Measurements from ENCODE around the gene POLR2H.
"Not testable (repeated sequence)": the region's sequence is repeated elsewhere in the genome, so short reads cannot be mapped to it uniquely, and the experiment has no call there.

POLR2H gene

DNA sequence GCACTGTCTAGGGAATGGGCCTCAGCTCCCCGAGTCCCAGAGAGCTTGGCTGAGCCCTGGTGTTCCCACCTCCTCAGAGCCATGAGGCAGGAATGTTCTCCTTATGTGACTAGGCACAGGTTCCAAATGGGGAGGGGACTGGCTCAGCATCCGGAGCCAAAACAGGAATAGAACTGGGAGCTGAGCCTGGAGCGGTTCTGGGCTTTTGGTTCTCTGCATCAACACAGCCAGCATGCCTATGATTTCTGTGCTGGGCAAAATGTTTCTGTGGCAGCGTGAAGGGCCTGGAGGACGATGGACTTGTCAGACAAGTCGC is 24.2 kb upstream of the POLR2H start, which contains the start of gene FAM131A:
Gene FAM131A, plus strand, starts transcription at position 202 of the 316 bp plus-strand sequence. Its CDS starts 31 bp downstream, at position 233.
- DNase-seq (ENCODE audit: extremely low spot score) = no peak
- TF ChIP-seq SUZ12 (IDR thresholded peaks at IDR 0.05) (no peak), BHLHE40 (IDR thresholded peaks at IDR 0.05; ENCODE audit: borderline replicate concordance) (no peak), NFRKB (IDR thresholded peaks at IDR 0.05) (no peak), SP1 (IDR thresholded peaks at IDR 0.05) (no peak), ZNF384 (IDR thresholded peaks at IDR 0.05) (no peak), ARNT (IDR thresholded peaks at IDR 0.05) (no peak), LEF1 (IDR thresholded peaks at IDR 0.05; ENCODE audit: borderline replicate concordance) (no peak), HDGF (IDR thresholded peaks at IDR 0.05; ENCODE audit: borderline replicate concordance) (no peak), FOXM1 (IDR thresholded peaks at IDR 0.05; ENCODE audit: borderline replicate concordance) (no peak)
- TF ChIP-seq, protein P1, sequence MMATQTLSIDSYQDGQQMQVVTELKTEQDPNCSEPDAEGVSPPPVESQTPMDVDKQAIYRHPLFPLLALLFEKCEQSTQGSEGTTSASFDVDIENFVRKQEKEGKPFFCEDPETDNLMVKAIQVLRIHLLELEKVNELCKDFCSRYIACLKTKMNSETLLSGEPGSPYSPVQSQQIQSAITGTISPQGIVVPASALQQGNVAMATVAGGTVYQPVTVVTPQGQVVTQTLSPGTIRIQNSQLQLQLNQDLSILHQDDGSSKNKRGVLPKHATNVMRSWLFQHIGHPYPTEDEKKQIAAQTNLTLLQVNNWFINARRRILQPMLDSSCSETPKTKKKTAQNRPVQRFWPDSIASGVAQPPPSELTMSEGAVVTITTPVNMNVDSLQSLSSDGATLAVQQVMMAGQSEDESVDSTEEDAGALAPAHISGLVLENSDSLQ (IDR thresholded peaks at IDR 0.05) = no peak
- POLR2A ChIA-PET = interaction anchor here (1.7 kb wide), 1 partner anchor 25 kb away, joined by 9 read pairs; the partner anchor contains the start of genes CLCN2 and POLR2H
- CTCF ChIA-PET = interaction anchor here (1.1 kb wide), 1 partner anchor 11 kb away, joined by 7 read pairs; no protein-coding TSS in a partner anchor

DNA sequence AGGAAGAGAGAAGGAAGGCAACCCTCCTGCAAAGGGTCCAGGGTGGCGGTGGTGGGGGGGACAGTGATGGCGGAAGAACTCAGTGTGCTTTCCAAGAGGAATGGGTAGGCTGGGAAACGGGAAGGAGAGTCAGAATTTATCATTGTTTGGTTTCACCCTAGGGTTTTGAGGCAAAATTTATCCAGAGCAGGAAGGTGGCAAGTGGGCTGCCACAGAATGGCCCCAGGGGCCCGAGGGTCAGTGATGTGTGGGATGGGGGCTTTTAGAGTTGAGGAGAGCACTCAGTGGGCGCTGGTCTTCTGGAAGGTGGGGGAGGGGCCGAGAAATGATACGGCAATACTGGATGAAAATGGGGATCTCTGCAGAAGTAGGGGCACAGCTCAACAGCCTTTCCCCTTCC is 23.5 kb upstream of the POLR2H start:
- no peak for DNase-seq (ENCODE audit: extremely low spot score)
- ChIA-PET POLR2A (interaction anchor here (1.7 kb wide), 1 partner anchor 25 kb away, joined by 9 read pairs; the partner anchor contains the start of genes CLCN2 and POLR2H), CTCF (no interaction called here)
- TF ChIP-seq L3MBTL2 (conservative IDR thresholded peaks at IDR 0.05) (no peak), LEF1 (IDR thresholded peaks at IDR 0.05; ENCODE audit: borderline replicate concordance) (no peak), FOXA1 (IDR thresholded peaks at IDR 0.05) (no peak), FOXK2 (IDR thresholded peaks at IDR 0.05) (no peak), SUZ12 (IDR thresholded peaks at IDR 0.05) (no peak), NFRKB (IDR thresholded peaks at IDR 0.05) (no peak), HDGF (IDR thresholded peaks at IDR 0.05; ENCODE audit: borderline replicate concordance) (no peak), FOXM1 (IDR thresholded peaks at IDR 0.05; ENCODE audit: borderline replicate concordance) (no peak), ARNT (IDR thresholded peaks at IDR 0.05) (no peak), CTBP1 (IDR thresholded peaks at IDR 0.05; ENCODE audit: borderline replicate concordance) (no peak), TARDBP (IDR thresholded peaks at IDR 0.05) (no peak), BHLHE40 (IDR thresholded peaks at IDR 0.05; ENCODE audit: borderline replicate concordance) (no peak), ZNF384 (IDR thresholded peaks at IDR 0.05) (no peak), ELF4 (IDR thresholded peaks at IDR 0.05) (no peak), SP1 (IDR thresholded peaks at IDR 0.05) (no peak)
- TF ChIP-seq, protein P1 (IDR thresholded peaks at IDR 0.05) = no peak

DNA sequence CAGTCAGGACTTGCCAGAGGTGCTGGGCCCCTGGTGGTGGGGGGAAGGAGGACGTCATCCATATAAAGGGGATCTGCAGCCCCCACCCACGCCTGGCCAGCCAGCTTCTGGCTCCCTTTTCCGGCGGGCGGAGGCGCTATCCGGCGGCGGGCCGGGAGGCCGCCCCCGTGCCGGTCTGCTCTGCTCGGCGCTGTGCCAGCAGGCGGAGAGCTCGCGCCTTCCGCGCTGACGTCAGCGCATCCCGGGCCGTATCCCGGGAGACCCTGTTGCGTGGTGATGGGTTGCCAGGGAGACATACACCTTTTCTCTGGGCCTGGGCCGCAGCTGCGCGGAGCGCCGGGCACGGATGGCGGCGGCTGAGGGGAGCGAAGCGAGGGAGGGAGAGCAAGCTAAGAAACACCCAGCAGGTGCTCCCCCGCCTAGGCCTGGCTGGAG is 23.0 kb upstream of the POLR2H start:
- no peak for DNase-seq (ENCODE audit: extremely low spot score)
- TF ChIP-seq TARDBP (IDR thresholded peaks at IDR 0.05) = no peak
- TF ChIP-seq SUZ12 (IDR thresholded peaks at IDR 0.05) = no peak
- no peak for TF ChIP-seq ZNF384 (IDR thresholded peaks at IDR 0.05)
- no peak for TF ChIP-seq NFRKB (IDR thresholded peaks at IDR 0.05)
- no peak for TF ChIP-seq CTBP1 (IDR thresholded peaks at IDR 0.05; ENCODE audit: borderline replicate concordance)
- TF ChIP-seq SP1 (IDR thresholded peaks at IDR 0.05) = no peak
- TF ChIP-seq FOXK2 (IDR thresholded peaks at IDR 0.05) = no peak
- no peak for TF ChIP-seq HDGF (IDR thresholded peaks at IDR 0.05; ENCODE audit: borderline replicate concordance)
- TF ChIP-seq BHLHE40 (IDR thresholded peaks at IDR 0.05; ENCODE audit: borderline replicate concordance) = no peak
- CTCF ChIA-PET = no interaction called here

DNA sequence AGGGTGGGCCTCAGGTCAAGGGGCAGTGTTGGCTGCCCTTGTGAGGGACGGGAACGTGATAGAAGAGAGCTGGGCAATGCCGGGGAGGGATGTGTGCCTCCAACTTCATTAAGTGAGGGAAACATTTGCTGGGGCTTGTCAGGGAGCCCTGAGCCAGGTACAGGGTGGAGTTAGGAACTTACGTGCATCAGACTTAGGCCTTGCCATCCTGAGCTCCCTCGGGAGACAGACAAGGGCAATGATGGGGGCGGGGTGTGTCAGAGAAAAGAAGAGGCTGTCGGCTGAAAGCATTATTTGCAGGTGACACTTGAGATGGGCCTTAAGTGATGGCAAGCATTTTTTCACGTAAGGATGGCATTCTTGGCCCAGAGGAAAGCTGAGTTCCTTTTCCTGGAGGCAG is 22.5 kb upstream of the POLR2H start:
- no peak for TF ChIP-seq L3MBTL2 (conservative IDR thresholded peaks at IDR 0.05)
- no peak for TF ChIP-seq CTBP1 (IDR thresholded peaks at IDR 0.05; ENCODE audit: borderline replicate concordance)
- no peak for TF ChIP-seq TARDBP (IDR thresholded peaks at IDR 0.05)
- TF ChIP-seq FOXM1 (IDR thresholded peaks at IDR 0.05; ENCODE audit: borderline replicate concordance) = no peak
- no peak for TF ChIP-seq SUZ12 (IDR thresholded peaks at IDR 0.05)
- TF ChIP-seq BHLHE40 (IDR thresholded peaks at IDR 0.05; ENCODE audit: borderline replicate concordance) = no peak
- TF ChIP-seq, protein P1 (IDR thresholded peaks at IDR 0.05) = no peak
- no peak for TF ChIP-seq NFRKB (IDR thresholded peaks at IDR 0.05)
- TF ChIP-seq FOXA1 (IDR thresholded peaks at IDR 0.05) = no peak
- no peak for TF ChIP-seq ELF4 (IDR thresholded peaks at IDR 0.05)
- TF ChIP-seq FOXK2 (IDR thresholded peaks at IDR 0.05) = no peak
- ChIA-PET CTCF (interaction anchor here (0.6 kb wide), 1 partner anchor 204 kb away, joined by 8 read pairs; no protein-coding TSS in a partner anchor), POLR2A (interaction anchor here (0.7 kb wide), 1 partner anchor 36 kb away, joined by 3 read pairs; no protein-coding TSS in a partner anchor)
- no peak for DNase-seq (ENCODE audit: extremely low spot score)

More for the DNA sequence above, 23.0 kb upstream of the POLR2H start:
- POLR2A ChIA-PET = no interaction called here

DNA sequence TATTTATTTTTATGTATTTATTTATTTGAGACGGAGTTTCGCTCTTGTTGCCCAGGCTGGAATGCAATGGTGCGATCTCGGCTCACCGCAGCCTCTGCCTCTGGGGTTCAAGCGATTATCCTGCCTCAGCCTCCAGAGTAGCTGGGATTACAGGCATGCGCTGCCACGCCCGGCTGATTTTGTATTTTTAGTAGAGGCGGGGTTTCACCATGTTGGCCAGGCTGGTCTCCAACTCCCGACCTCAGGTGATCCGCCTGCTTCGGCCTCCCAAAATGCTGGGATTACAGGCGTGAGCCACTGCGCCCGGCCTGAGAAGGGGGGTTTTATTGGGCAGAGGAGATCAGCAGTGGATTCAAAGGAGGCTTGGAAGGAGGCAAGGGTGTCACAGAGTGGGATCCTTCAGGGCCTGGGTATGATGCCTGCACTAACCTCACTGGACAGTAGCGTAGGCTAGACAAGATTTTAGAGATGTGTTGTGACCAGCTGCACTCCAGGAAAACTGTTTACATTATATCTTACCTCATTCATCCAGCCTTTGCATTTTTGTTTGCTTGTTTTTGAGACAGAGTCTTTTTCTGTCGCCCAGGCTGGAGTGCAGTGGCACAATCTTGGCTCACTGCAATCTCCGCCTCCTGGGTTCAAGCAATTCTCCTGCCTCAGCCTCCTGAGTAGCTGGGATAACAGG is 21.9 kb upstream of the POLR2H start:
- CTCF ChIA-PET = interaction anchor here (0.6 kb wide), 1 partner anchor 203 kb away, joined by 8 read pairs; no protein-coding TSS in a partner anchor
- not testable (repeated sequence) for DNase-seq (ENCODE audit: extremely low spot score)
- POLR2A ChIA-PET = interaction anchor here (0.7 kb wide), 1 partner anchor 37 kb away, joined by 3 read pairs; no protein-coding TSS in a partner anchor

DNA sequence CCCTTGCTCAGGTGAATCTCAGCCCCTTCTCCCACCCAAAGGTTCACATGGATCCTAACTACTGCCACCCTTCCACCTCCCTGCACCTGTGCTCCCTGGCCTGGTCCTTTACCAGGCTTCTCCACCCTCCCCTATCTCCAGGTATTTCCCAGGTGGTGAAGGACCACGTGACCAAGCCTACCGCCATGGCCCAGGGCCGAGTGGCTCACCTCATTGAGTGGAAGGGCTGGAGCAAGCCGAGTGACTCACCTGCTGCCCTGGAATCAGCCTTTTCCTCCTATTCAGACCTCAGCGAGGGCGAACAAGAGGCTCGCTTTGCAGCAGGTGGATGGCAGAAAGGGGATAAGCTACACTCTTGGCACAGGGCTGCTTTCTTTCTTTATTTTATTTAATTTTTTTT is 19.6 kb upstream of the POLR2H start:
- CTCF ChIA-PET = no interaction called here

More for the DNA sequence above, 19.6 kb upstream of the POLR2H start:
- TF ChIP-seq FOXK2 (IDR thresholded peaks at IDR 0.05) (no peak), ELF4 (IDR thresholded peaks at IDR 0.05) (no peak), CTBP1 (IDR thresholded peaks at IDR 0.05; ENCODE audit: borderline replicate concordance) (no peak), BHLHE40 (IDR thresholded peaks at IDR 0.05; ENCODE audit: borderline replicate concordance) (no peak), FOXM1 (IDR thresholded peaks at IDR 0.05; ENCODE audit: borderline replicate concordance) (no peak)
- TF ChIP-seq, protein P1 (IDR thresholded peaks at IDR 0.05) = no peak
- POLR2A ChIA-PET = no interaction called here
- no peak for DNase-seq (ENCODE audit: extremely low spot score)

All from HEK293T (cell line).